Measurements from ENCODE around the gene FBXW7. TPM values are rescaled to one million over a fixed set of nuclear protein-coding genes. Genes with fewer than 3 reads are reported as not detected.

Gene FBXW7
- polyA plus RNA-seq, 1 donor from 2014 or later: 55.7 TPM

DNA sequence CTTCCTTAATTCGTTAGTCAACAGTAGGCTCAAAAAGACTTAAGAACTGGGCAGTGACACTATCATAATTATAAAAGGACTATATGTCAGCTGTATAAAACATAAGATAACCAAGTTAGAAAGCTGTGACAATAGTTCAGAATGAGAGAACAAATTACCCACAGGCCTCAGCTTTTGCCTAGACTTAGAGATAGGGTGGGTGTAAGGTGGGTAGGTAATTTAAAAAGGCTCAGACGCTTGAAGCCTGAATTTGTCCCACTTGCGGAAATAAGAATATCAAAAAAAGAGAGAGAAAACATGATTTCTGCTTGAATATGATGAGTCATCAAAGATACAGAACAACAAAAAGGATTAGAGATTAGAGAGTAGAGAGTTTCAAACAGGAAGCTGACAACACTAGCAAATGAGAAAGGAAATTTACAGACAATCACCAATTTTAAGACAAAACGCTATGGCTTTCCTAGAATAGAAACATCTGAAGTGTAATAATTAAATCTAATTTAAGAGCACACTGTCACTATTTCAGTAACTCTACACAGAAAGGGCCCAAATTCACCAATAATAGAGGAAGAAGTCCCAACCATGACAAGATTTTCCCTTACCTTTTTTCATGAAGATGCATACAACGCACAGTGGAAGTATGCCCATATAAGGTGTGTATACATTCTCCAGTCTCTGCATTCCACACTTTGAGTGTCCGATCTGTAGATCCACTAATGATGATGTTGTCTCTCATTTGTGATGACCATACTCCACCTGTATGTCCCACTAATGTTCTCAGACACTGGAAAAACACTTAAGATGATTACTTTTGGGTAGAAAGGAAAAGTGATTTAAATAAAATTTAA, 208.1 kb downstream of the FBXW7 start:
- H3K27ac ChIP-seq (ENCODE audit: low read length): no peak overlapping the region
- no peaks in the 10 kb centered on the region for H3K79me2 ChIP-seq (replicated peaks; ENCODE audit: insufficient read depth, low read length)
- H3K4me3 ChIP-seq (ENCODE audit: low read length): no peak overlapping the region
- H3F3A ChIP-seq (ENCODE audit: insufficient read depth, low read length, poor library complexity, severe bottlenecking): no peaks in the 10 kb centered on the region
- no peaks in the 10 kb centered on the region for H3K27me3 ChIP-seq (ENCODE audit: insufficient read depth, low read depth, low read length)
- H3K4me2 ChIP-seq (ENCODE audit: low read length): no peak overlapping the region
- H3K36me3 ChIP-seq (ENCODE audit: insufficient read depth, low read length): peaks cover 7% of the 10 kb centered on the region
- H2AFZ ChIP-seq (ENCODE audit: low read depth, low read length): no peak overlapping the region
- H3K9me3 ChIP-seq (ENCODE audit: low read length): no peaks in the 10 kb centered on the region
- no peak overlapping the region for H3K9ac ChIP-seq (ENCODE audit: low read length)
- H3K9me2 ChIP-seq (ENCODE audit: insufficient read depth, low read length): no peaks in the 10 kb centered on the region
- no peaks in the 10 kb centered on the region for H4K20me1 ChIP-seq (ENCODE audit: insufficient read depth)
- TF ChIP-seq POLR2AphosphoS5 (IDR thresholded peaks at IDR 0.05): no peak

DNA sequence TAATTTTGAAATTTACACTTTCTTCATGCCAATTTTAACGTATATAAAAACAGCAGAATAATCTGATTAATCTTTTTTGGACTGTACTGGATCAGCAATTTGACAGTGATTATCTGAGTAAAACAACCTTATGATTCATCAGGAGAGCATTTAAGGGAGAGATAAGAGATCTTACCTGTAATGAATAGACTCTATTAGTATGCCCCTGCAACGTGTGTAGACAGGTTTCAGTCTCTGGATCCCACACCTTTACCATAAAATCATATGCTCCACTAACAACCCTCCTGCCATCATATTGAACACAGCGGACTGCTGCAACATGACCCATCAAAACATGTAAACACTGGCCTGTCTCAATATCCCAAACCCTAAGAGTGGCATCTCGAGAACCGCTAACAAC, 210.1 kb downstream of the FBXW7 start:
- no peaks in the 10 kb centered on the region for H4K20me1 ChIP-seq (ENCODE audit: insufficient read depth)
- H3F3A ChIP-seq (ENCODE audit: insufficient read depth, low read length, poor library complexity, severe bottlenecking): no peaks in the 10 kb centered on the region
- H3K36me3 ChIP-seq (ENCODE audit: insufficient read depth, low read length): peaks cover 4% of the 10 kb centered on the region
- no peaks in the 10 kb centered on the region for H3K9me3 ChIP-seq (ENCODE audit: low read length)
- H2AFZ ChIP-seq (ENCODE audit: low read depth, low read length): no peak overlapping the region
- H3K27me3 ChIP-seq (ENCODE audit: insufficient read depth, low read depth, low read length): no peaks in the 10 kb centered on the region
- no peaks in the 10 kb centered on the region for H3K79me2 ChIP-seq (replicated peaks; ENCODE audit: insufficient read depth, low read length)
- no peak overlapping the region for H3K27ac ChIP-seq (ENCODE audit: low read length)
- H3K4me2 ChIP-seq (ENCODE audit: low read length): no peak overlapping the region
- H3K4me3 ChIP-seq (ENCODE audit: low read length): no peak overlapping the region
- H3K9me2 ChIP-seq (ENCODE audit: insufficient read depth, low read length): no peaks in the 10 kb centered on the region
- no peak for TF ChIP-seq EP300 (conservative IDR thresholded peaks at IDR 0.05; ENCODE audit: poor library complexity, severe bottlenecking)
- no peak for TF ChIP-seq RAD21 (conservative IDR thresholded peaks at IDR 0.05)
- no peak overlapping the region for H3K9ac ChIP-seq (ENCODE audit: low read length)

DNA sequence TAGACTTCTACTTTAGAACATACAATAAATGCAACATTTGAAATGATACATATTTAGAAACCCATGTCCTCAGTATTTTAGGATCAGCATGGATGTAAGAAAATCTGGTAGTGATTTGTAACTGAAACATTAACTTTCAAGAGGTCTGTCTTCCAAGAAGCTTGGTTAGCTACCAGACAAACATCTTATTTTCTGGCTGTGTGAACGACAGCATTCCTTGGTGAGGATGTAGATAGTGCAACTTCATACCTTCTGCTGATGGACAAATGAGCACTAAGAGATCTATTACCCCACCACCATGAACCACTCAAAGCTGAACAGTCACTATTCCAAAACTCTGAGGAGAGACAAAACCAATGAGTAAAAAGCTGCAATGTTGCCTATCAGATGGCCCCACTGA, 212.7 kb downstream of the FBXW7 start:
- Histone ChIP-seq H3K27ac (ENCODE audit: low read length) (no peak overlapping the region), H3K36me3 (ENCODE audit: insufficient read depth, low read length) (no peaks in the 10 kb centered on the region), H4K20me1 (ENCODE audit: insufficient read depth) (no peaks in the 10 kb centered on the region), H3K9ac (ENCODE audit: low read length) (no peak overlapping the region), H2AFZ (ENCODE audit: low read depth, low read length) (no peak overlapping the region), H3K9me2 (ENCODE audit: insufficient read depth, low read length) (no peaks in the 10 kb centered on the region), H3K27me3 (ENCODE audit: insufficient read depth, low read depth, low read length) (no peaks in the 10 kb centered on the region), H3K9me3 (ENCODE audit: low read length) (no peaks in the 10 kb centered on the region), H3K79me2 (replicated peaks; ENCODE audit: insufficient read depth, low read length) (no peaks in the 10 kb centered on the region), H3K4me2 (ENCODE audit: low read length) (no peak overlapping the region), H3F3A (ENCODE audit: insufficient read depth, low read length, poor library complexity, severe bottlenecking) (no peaks in the 10 kb centered on the region), H3K4me3 (ENCODE audit: low read length) (no peak overlapping the region)
- TF ChIP-seq EP300 (conservative IDR thresholded peaks at IDR 0.05; ENCODE audit: poor library complexity, severe bottlenecking) (no peak), MXI1 (conservative IDR thresholded peaks at IDR 0.05; ENCODE audit: poor library complexity, severe bottlenecking) (no peak), EZH2 (IDR thresholded peaks at IDR 0.05; ENCODE audit: borderline replicate concordance, insufficient read depth, low read length, poor library complexity, severe bottlenecking) (no peak), RAD21 (conservative IDR thresholded peaks at IDR 0.05) (no peak), POLR2AphosphoS5 (IDR thresholded peaks at IDR 0.05) (no peak), SMC3 (conservative IDR thresholded peaks at IDR 0.05; ENCODE audit: poor library complexity) (no peak), TAF1 (IDR thresholded peaks at IDR 0.05; ENCODE audit: low read depth) (no peak)
- TF ChIP-seq, protein P1, sequence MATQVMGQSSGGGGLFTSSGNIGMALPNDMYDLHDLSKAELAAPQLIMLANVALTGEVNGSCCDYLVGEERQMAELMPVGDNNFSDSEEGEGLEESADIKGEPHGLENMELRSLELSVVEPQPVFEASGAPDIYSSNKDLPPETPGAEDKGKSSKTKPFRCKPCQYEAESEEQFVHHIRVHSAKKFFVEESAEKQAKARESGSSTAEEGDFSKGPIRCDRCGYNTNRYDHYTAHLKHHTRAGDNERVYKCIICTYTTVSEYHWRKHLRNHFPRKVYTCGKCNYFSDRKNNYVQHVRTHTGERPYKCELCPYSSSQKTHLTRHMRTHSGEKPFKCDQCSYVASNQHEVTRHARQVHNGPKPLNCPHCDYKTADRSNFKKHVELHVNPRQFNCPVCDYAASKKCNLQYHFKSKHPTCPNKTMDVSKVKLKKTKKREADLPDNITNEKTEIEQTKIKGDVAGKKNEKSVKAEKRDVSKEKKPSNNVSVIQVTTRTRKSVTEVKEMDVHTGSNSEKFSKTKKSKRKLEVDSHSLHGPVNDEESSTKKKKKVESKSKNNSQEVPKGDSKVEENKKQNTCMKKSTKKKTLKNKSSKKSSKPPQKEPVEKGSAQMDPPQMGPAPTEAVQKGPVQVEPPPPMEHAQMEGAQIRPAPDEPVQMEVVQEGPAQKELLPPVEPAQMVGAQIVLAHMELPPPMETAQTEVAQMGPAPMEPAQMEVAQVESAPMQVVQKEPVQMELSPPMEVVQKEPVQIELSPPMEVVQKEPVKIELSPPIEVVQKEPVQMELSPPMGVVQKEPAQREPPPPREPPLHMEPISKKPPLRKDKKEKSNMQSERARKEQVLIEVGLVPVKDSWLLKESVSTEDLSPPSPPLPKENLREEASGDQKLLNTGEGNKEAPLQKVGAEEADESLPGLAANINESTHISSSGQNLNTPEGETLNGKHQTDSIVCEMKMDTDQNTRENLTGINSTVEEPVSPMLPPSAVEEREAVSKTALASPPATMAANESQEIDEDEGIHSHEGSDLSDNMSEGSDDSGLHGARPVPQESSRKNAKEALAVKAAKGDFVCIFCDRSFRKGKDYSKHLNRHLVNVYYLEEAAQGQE (IDR thresholded peaks at IDR 0.05; ENCODE audit: borderline replicate concordance): no peak
- TF ChIP-seq, protein P2, sequence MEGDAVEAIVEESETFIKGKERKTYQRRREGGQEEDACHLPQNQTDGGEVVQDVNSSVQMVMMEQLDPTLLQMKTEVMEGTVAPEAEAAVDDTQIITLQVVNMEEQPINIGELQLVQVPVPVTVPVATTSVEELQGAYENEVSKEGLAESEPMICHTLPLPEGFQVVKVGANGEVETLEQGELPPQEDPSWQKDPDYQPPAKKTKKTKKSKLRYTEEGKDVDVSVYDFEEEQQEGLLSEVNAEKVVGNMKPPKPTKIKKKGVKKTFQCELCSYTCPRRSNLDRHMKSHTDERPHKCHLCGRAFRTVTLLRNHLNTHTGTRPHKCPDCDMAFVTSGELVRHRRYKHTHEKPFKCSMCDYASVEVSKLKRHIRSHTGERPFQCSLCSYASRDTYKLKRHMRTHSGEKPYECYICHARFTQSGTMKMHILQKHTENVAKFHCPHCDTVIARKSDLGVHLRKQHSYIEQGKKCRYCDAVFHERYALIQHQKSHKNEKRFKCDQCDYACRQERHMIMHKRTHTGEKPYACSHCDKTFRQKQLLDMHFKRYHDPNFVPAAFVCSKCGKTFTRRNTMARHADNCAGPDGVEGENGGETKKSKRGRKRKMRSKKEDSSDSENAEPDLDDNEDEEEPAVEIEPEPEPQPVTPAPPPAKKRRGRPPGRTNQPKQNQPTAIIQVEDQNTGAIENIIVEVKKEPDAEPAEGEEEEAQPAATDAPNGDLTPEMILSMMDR (IDR thresholded peaks at IDR 0.05; ENCODE audit: poor library complexity, severe bottlenecking): no peak

All from neural cell (in vitro differentiated cells).